Neural crest cell (in vitro differentiated cells): Measurements from ENCODE around the gene DIP2C. TPM values are rescaled to one million over a fixed set of nuclear protein-coding genes. Genes with fewer than 3 reads are reported as not detected.

ENCODE experiments used
- DNase-seq: peaks from one replicate; pipeline ENCODE4 v3.0.0; 2021; ENCODE audit warnings: low read depth, mixed read lengths, low spot score
- H3K27ac Mint-ChIP-seq: one replicate; pipeline ENCODE4 v1.8.0; 2021; ENCODE audit warnings: mild to moderate bottlenecking, mixed read lengths; ENCODE audit not compliant: unreplicated experiment
- H3K27me3 Mint-ChIP-seq: 2 replicates; pipeline ENCODE4 v1.8.0; 2021; ENCODE audit warnings: low read depth, mild to moderate bottlenecking, mixed read lengths
- H3K36me3 Mint-ChIP-seq: 2 replicates; pipeline ENCODE4 v1.8.0; 2021; ENCODE audit warnings: low read depth, mild to moderate bottlenecking, mixed read lengths
- H3K4me1 Mint-ChIP-seq: 2 replicates; pipeline ENCODE4 v1.8.0; 2021; ENCODE audit warnings: mixed read lengths
- H3K4me3 Mint-ChIP-seq: one replicate; pipeline ENCODE4 v1.8.0; 2021; ENCODE audit warnings: mild to moderate bottlenecking, mixed read lengths
- H3K9me3 Mint-ChIP-seq: 2 replicates; pipeline ENCODE4 v1.8.0; 2021; ENCODE audit warnings: mixed read lengths
- total RNA-seq: library from RNA; stranded (reverse); gene quantifications from 2 replicates; pipeline ENCODE4 v1.2.1, GENCODE V29; 2021
- TF ChIP-seq, protein P1 (sequence below): fragments of 200-600 bp; sonication (generic); conservative IDR thresholded peaks from 2 replicates; pipeline ENCODE4 v1.5.0; 2021; ENCODE audit warnings: antibody characterized with exemption, mild to moderate bottlenecking

Gene DIP2C
- total RNA-seq, 1 donor from 2014 or later, result 21.7 TPM

DNA sequence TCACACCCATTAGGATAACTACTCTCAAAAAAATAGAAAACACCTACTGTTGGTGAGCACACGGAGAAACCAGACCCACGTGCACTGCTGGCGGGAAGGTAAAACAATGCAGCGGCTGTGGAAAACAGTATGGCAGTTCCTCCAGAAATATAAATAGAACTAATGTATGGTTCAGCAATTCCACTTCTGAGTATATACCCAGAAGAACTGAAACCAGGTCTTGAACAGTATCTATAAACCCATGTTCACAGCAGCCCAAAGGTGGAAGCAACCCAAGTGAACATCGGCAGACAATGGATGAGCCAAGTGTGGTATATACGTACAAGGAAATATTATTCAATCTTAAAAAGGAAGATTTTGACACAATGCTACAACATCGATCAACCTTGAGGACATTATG, 389.5 kb downstream of the DIP2C start:
- H3K4me3 Mint-ChIP-seq, result no peak overlapping the region
- no peak overlapping the region for H3K27ac Mint-ChIP-seq
- TF ChIP-seq, protein P1, sequence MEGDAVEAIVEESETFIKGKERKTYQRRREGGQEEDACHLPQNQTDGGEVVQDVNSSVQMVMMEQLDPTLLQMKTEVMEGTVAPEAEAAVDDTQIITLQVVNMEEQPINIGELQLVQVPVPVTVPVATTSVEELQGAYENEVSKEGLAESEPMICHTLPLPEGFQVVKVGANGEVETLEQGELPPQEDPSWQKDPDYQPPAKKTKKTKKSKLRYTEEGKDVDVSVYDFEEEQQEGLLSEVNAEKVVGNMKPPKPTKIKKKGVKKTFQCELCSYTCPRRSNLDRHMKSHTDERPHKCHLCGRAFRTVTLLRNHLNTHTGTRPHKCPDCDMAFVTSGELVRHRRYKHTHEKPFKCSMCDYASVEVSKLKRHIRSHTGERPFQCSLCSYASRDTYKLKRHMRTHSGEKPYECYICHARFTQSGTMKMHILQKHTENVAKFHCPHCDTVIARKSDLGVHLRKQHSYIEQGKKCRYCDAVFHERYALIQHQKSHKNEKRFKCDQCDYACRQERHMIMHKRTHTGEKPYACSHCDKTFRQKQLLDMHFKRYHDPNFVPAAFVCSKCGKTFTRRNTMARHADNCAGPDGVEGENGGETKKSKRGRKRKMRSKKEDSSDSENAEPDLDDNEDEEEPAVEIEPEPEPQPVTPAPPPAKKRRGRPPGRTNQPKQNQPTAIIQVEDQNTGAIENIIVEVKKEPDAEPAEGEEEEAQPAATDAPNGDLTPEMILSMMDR, result no peak
- no peaks in the 10 kb centered on the region for H3K27me3 Mint-ChIP-seq
- H3K9me3 Mint-ChIP-seq, result no peaks in the 10 kb centered on the region
- peaks cover 30% of the 10 kb centered on the region for H3K36me3 Mint-ChIP-seq
- H3K4me1 Mint-ChIP-seq, result no peaks in the 10 kb centered on the region
- no peak for DNase-seq

DNA sequence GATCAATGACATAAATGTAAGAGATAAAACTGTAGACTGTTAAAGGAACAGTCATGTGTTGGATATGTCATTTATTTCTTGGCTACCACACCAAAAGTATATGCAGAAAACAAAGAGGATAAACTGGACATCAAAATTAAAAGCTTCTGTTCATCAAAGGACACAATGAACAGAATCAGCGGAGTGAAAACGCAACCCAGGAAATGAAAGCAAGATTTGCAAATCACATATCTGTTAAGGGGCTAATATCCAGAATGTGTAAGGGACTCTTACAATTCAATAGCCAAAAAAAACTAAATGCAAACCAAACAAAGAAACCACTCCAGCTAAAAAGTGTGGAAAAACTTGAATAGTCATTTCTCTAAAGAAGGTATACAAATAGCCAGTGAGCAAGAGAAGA, 390.0 kb downstream of the DIP2C start:
- H3K36me3 Mint-ChIP-seq, result peaks cover 27% of the 10 kb centered on the region
- no peaks in the 10 kb centered on the region for H3K27me3 Mint-ChIP-seq
- DNase-seq, result no peak
- no peak overlapping the region for H3K27ac Mint-ChIP-seq
- H3K9me3 Mint-ChIP-seq, result no peaks in the 10 kb centered on the region
- H3K4me3 Mint-ChIP-seq, result no peak overlapping the region
- H3K4me1 Mint-ChIP-seq, result no peaks in the 10 kb centered on the region
- TF ChIP-seq, protein P1, result no peak

DNA sequence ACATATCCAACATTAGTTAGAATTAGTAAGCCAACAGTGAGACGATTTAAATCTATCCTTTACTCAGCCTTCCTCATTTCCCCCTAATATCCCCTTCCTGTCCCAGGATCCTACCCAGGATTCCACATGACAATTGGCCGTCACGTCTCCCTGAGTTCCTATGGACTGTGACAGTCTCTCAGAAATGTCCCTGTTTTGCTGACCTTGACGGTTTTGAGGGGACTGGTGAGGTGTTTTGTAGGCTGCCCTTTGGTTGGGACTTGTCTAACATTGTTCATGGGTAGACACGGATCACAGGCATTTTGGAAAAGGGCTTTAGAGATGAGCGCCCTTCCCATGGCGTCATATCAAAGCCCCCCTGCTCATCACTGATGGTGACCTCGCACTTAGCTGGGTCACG, 391.4 kb downstream of the DIP2C start:
- no peak for DNase-seq
- Mint-ChIP-seq H3K4me1 (peaks cover 8% of the 10 kb centered on the region), H3K27me3 (no peaks in the 10 kb centered on the region), H3K9me3 (no peaks in the 10 kb centered on the region), H3K36me3 (peaks cover 23% of the 10 kb centered on the region), H3K4me3 (no peak overlapping the region), H3K27ac (no peak overlapping the region)
- TF ChIP-seq, protein P1, result no peak

DNA sequence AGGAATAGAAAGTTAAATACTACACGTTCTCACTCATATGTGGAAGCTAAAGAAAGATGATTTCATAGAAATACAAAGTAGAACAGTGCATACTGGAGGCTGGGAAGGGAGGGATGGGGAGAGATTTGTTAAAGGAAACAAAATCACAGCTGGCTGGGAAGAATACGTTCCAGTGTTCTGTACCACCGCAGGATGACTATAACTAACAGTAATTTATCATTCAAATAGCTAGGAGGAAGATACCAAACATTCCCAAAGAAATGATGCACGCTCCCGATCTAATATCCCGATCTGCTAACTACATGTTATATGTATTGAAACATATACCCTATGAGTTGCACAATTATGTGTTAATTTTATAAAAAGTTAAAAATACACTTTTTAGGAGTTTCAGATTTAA, 391.9 kb downstream of the DIP2C start:
- Mint-ChIP-seq H3K27ac (no peak overlapping the region), H3K4me1 (peaks cover 8% of the 10 kb centered on the region), H3K4me3 (no peak overlapping the region), H3K36me3 (peaks cover 23% of the 10 kb centered on the region), H3K9me3 (no peaks in the 10 kb centered on the region), H3K27me3 (no peaks in the 10 kb centered on the region)
- no peak for DNase-seq
- TF ChIP-seq, protein P1, result no peak

DNA sequence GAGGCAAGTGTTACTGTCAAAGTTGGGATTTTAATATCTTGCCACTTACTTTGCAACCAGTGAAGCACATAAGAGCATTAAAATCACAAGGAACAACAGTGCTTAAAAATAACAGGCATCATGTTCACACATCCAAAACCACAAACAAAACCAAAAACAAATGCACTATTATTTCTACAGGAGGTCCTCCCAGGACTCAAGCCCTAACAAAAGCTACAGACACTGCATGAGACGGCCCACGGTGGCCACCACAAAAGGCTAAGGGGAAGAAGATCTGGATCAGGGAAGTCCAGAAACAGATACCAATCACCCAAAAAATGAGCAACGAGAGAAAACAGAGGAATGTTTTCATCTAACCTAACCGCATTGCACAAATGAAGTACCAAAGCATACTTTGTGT, 395.8 kb downstream of the DIP2C start:
- no peaks in the 10 kb centered on the region for H3K27me3 Mint-ChIP-seq
- TF ChIP-seq, protein P1, result no peak
- H3K4me1 Mint-ChIP-seq, result peaks cover 8% of the 10 kb centered on the region
- peak overlapping the region; percentile 35 for H3K27ac Mint-ChIP-seq
- H3K9me3 Mint-ChIP-seq, result no peaks in the 10 kb centered on the region
- peaks cover 7% of the 10 kb centered on the region for H3K36me3 Mint-ChIP-seq
- no peak overlapping the region for H3K4me3 Mint-ChIP-seq
- DNase-seq, result no peak
